DMS79 treated with DMSO at 0.1 percent for 48 hours (cell line): ENCODE data around the gene GALNT2.

Experiments
- DNase-seq: peaks from one replicate; lab custom pipeline; 2025; lab: John Stamatoyannopoulos, UW

Gene GALNT2

GRCh38 chr1:230186874-230187273, 119.8 kb downstream of the GALNT2 start:
- DNase-seq: no peak

- no peak for DNase-seq
Measured at GRCh38 chr1:230187290-230187689, 120.3 kb downstream of the GALNT2 start.

GRCh38 chr1:230188826-230189225, 121.8 kb downstream of the GALNT2 start:
- DNase-seq: no peak

- peak; percentile 70 for DNase-seq
Measured at GRCh38 chr1:230189341-230189740, 122.3 kb downstream of the GALNT2 start.

GRCh38 chr1:230189824-230190223, 122.8 kb downstream of the GALNT2 start:
- DNase-seq: no peak

GRCh38 chr1:230191079-230191804, 124.2 kb downstream of the GALNT2 start:
- DNase-seq: no peak

GRCh38 chr1:230191855-230192254, 124.8 kb downstream of the GALNT2 start:
- DNase-seq: no peak

GRCh38 chr1:230194525-230194924, 127.5 kb downstream of the GALNT2 start:
- DNase-seq: no peak

- peak; percentile 53 for DNase-seq
Measured at GRCh38 chr1:230195199-230195598, 128.2 kb downstream of the GALNT2 start.

- DNase-seq: no peak
Measured at GRCh38 chr1:230196077-230196476, 129.0 kb downstream of the GALNT2 start.

GRCh38 chr1:230197644-230198567, 130.9 kb downstream of the GALNT2 start:
- DNase-seq: no peak

GRCh38 chr1:230199034-230199433, 132.0 kb downstream of the GALNT2 start:
- no peak for DNase-seq

- no peak for DNase-seq
Measured at GRCh38 chr1:230199554-230199953, 132.5 kb downstream of the GALNT2 start.

- no peak for DNase-seq
Measured at GRCh38 chr1:230200276-230200675, 133.2 kb downstream of the GALNT2 start.

- no peak for DNase-seq
Measured at GRCh38 chr1:230201445-230201844, 134.4 kb downstream of the GALNT2 start.

- no peak for DNase-seq
Measured at GRCh38 chr1:230204842-230205241, 137.8 kb downstream of the GALNT2 start.

- no peak for DNase-seq
Measured at GRCh38 chr1:230205719-230206198, 138.7 kb downstream of the GALNT2 start.

- DNase-seq: no peak
Measured at GRCh38 chr1:230206207-230206606, 139.2 kb downstream of the GALNT2 start.

- DNase-seq: no peak
Measured at GRCh38 chr1:230206976-230207375, 139.9 kb downstream of the GALNT2 start.

- no peak for DNase-seq
Measured at GRCh38 chr1:230207598-230207997, 140.6 kb downstream of the GALNT2 start.

GRCh38 chr1:230208619-230209261, 141.7 kb downstream of the GALNT2 start:
- DNase-seq: no peak

- no peak for DNase-seq
Measured at GRCh38 chr1:230210326-230210980, 143.4 kb downstream of the GALNT2 start.
